ENCODE data around the gene LSR.

GRCh38 chr19:35313587-35313986, 64.8 kb downstream of the LSR start:
- TF ChIP-seq POLR2A (IDR thresholded peaks at IDR 0.05): no peak
- TF ChIP-seq, protein P1, sequence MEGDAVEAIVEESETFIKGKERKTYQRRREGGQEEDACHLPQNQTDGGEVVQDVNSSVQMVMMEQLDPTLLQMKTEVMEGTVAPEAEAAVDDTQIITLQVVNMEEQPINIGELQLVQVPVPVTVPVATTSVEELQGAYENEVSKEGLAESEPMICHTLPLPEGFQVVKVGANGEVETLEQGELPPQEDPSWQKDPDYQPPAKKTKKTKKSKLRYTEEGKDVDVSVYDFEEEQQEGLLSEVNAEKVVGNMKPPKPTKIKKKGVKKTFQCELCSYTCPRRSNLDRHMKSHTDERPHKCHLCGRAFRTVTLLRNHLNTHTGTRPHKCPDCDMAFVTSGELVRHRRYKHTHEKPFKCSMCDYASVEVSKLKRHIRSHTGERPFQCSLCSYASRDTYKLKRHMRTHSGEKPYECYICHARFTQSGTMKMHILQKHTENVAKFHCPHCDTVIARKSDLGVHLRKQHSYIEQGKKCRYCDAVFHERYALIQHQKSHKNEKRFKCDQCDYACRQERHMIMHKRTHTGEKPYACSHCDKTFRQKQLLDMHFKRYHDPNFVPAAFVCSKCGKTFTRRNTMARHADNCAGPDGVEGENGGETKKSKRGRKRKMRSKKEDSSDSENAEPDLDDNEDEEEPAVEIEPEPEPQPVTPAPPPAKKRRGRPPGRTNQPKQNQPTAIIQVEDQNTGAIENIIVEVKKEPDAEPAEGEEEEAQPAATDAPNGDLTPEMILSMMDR (IDR thresholded peaks at IDR 0.05): no peak
- no peak for TF ChIP-seq POLR2AphosphoS5 (IDR thresholded peaks at IDR 0.05)

All from prostate gland (tissue), 2 donors.